ENCODE results near the gene SMYD2. TPM values are rescaled to one million over a fixed set of nuclear protein-coding genes. Genes with fewer than 3 reads are reported as not detected.

SMYD2 gene
- total and polyA plus RNA-seq, 2 donors from 2014 or later, result 28.9 to 42.9 TPM

- Histone ChIP-seq H3K27me3 (ENCODE audit: control insufficient read depth, insufficient read depth, low read length) (no peaks in the 10 kb centered on the region), H3K36me3 (ENCODE audit: control insufficient read depth in 2 of 3, insufficient read depth in 3 of 3, low read length in 3 of 3) (no peaks in the 10 kb centered on the region), H3K4me1 (ENCODE audit: control insufficient read depth in 2 of 3, insufficient read depth in 2 of 3, low read depth in 1 of 3, low read length in 3 of 3) (no peaks in the 10 kb centered on the region), H3K4me3 (ENCODE audit: low read length in 3 of 3) (no peak overlapping the region), H3K27ac (ENCODE audit: low read depth in 2 of 2, low read length in 2 of 2) (no peak overlapping the region), H3K9me3 (ENCODE audit: control insufficient read depth in 2 of 3, insufficient read depth in 1 of 3, low read length in 3 of 3) (no peaks in the 10 kb centered on the region), H3K9ac (ENCODE audit: low read length in 3 of 3) (no peak overlapping the region)
- no peak for FAIRE-seq
- TF ChIP-seq CTCF (IDR thresholded peaks at IDR 0.05; ENCODE audit: borderline replicate concordance, extremely low read depth, insufficient read depth), result peak; percentile 96
- peak; percentile 87 to 90 (median 87) for DNase-seq
- intact Hi-C loops (cut with DNase I), result loop anchor here (5.0 kb wide), 1 partner anchor 67 kb away; no protein-coding TSS in a partner anchor
Observed at GRCh38 chr1:214328770-214329469, 48.0 kb downstream of the SMYD2 start.

- Histone ChIP-seq H3K4me3 (ENCODE audit: low read length in 3 of 3) (no peak overlapping the region), H3K27ac (ENCODE audit: low read depth in 2 of 2, low read length in 2 of 2) (no peak overlapping the region), H3K36me3 (ENCODE audit: control insufficient read depth in 2 of 3, insufficient read depth in 3 of 3, low read length in 3 of 3) (no peaks in the 10 kb centered on the region), H3K9me3 (ENCODE audit: control insufficient read depth in 2 of 3, insufficient read depth in 1 of 3, low read length in 3 of 3) (no peaks in the 10 kb centered on the region), H3K27me3 (ENCODE audit: control insufficient read depth, insufficient read depth, low read length) (no peaks in the 10 kb centered on the region), H3K4me1 (ENCODE audit: control insufficient read depth in 2 of 3, insufficient read depth in 2 of 3, low read depth in 1 of 3, low read length in 3 of 3) (no peaks in the 10 kb centered on the region), H3K9ac (ENCODE audit: low read length in 3 of 3) (no peak overlapping the region)
- FAIRE-seq (no peak), DNase-seq (peak in 3 of 5 donors; percentile 40 to 56 (median 52))
- no peak for TF ChIP-seq CTCF (IDR thresholded peaks at IDR 0.05; ENCODE audit: borderline replicate concordance, extremely low read depth, insufficient read depth)
- intact Hi-C loops (cut with DNase I), result loop anchor here (5.0 kb wide), 1 partner anchor 67 kb away; no protein-coding TSS in a partner anchor
Observed at GRCh38 chr1:214329470-214330220, 48.7 kb downstream of the SMYD2 start.

DNA sequence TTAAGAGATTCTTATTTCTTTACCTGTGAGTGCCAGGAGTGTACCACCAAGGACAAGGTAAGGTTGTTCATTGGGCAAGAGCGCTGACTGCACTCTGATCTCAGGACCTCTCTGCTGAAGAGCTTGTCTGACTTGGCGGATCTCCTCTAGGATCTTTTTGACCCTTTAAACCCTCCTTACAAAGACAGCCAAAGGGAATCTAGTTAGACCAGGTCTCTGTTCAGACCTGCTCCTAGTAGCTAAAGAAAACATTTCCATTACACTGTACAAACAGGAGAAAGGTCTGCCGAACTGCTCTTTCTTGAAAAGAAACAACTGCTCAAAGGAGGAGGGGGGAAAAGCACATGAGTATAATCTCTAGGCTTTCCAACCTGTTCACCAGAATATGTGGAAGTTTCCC is 49.3 kb downstream of the SMYD2 start:
- no peak overlapping the region for H3K27ac ChIP-seq (ENCODE audit: low read depth in 2 of 2, low read length in 2 of 2)
- H3K4me1 ChIP-seq (ENCODE audit: control insufficient read depth in 2 of 3, insufficient read depth in 2 of 3, low read depth in 1 of 3, low read length in 3 of 3), result no peaks in the 10 kb centered on the region
- no peak overlapping the region for H3K4me3 ChIP-seq (ENCODE audit: low read length in 3 of 3)
- H3K36me3 ChIP-seq (ENCODE audit: control insufficient read depth in 2 of 3, insufficient read depth in 3 of 3, low read length in 3 of 3), result no peaks in the 10 kb centered on the region
- intact Hi-C loops (cut with DNase I), result no loop called here
- no peaks in the 10 kb centered on the region for H3K27me3 ChIP-seq (ENCODE audit: control insufficient read depth, insufficient read depth, low read length)
- DNase-seq, result no peak
- no peaks in the 10 kb centered on the region for H3K9me3 ChIP-seq (ENCODE audit: control insufficient read depth in 2 of 3, insufficient read depth in 1 of 3, low read length in 3 of 3)
- H3K9ac ChIP-seq (ENCODE audit: low read length in 3 of 3), result no peak overlapping the region
- no peak for FAIRE-seq
- TF ChIP-seq CTCF (IDR thresholded peaks at IDR 0.05; ENCODE audit: borderline replicate concordance, extremely low read depth, insufficient read depth), result no peak

Measured in kidney (tissue), 14 donors.